H1 (cell line): ENCODE results near the gene MADD.

Experiments used
- CEBPB ChIP-seq: IDR thresholded peaks from 2 replicates; pipeline ENCODE4 v1.6.1; 2012; ENCODE audit warnings: low read depth, low read length
- CTCF ChIP-seq, 3 experiments: IDR thresholded peaks; 1 replicate in 2 of 3; 2 replicates in 1 of 3; pipeline versions ENCODE4 v1.5.1 to v1.6.1; 2011; ENCODE audit warnings: low read length in 3 of 3, mild to moderate bottlenecking in 3 of 3, inconsistent platforms in 2 of 3, low read depth in 1 of 3, moderate library complexity in 1 of 3; ENCODE audit not compliant: insufficient read depth in 1 of 3; ENCODE audit errors: control extremely low read depth in 1 of 3
- EP300 ChIP-seq, 2 experiments: IDR thresholded peaks; 1 replicate in 1 of 2; 2 replicates in 1 of 2; pipeline ENCODE4 v1.6.1; 2011 to 2012; ENCODE audit warnings: low read depth in 2 of 2, low read length in 2 of 2, mild to moderate bottlenecking in 2 of 2, borderline replicate concordance in 1 of 2, inconsistent platforms in 1 of 2, moderate library complexity in 1 of 2
- NANOG ChIP-seq: IDR thresholded peaks from 2 replicates; pipeline ENCODE4 v1.6.1; 2011; ENCODE audit warnings: low read length, low read depth, mild to moderate bottlenecking, inconsistent platforms; ENCODE audit not compliant: insufficient read depth, poor library complexity, severe bottlenecking
- PHF8 ChIP-seq: fragments of 200-600 bp; sonication (generic); conservative IDR thresholded peaks from 2 replicates; pipeline ENCODE4 v1.7.1; 2012; ENCODE audit warnings: low read depth, mild to moderate bottlenecking, inconsistent platforms, low read length, moderate library complexity
- POLR2A ChIP-seq, 2 experiments: IDR thresholded peaks; 1 replicate in 1 of 2; 2 replicates in 1 of 2; pipeline ENCODE4 v1.6.1; 2011; ENCODE audit warnings: low read depth in 2 of 2, low read length in 2 of 2, mild to moderate bottlenecking in 2 of 2; ENCODE audit errors: control extremely low read depth in 1 of 2
- RFX5 ChIP-seq: IDR thresholded peaks from 2 replicates; pipeline ENCODE4 v1.6.1; 2011; ENCODE audit warnings: low read depth, low read length, improper control_type of control experiment, borderline replicate concordance
- RNF2 ChIP-seq: fragments of 200-900, 300-1000 bp; sonication (generic); IDR thresholded peaks from 2 replicates; pipeline ENCODE4 v1.7.1; 2016; ENCODE audit warnings: borderline replicate concordance, low read depth, mild to moderate bottlenecking, antibody characterized with exemption, low read length; ENCODE audit not compliant: poor library complexity, severe bottlenecking; ENCODE audit errors: missing control alignments
- SP1 ChIP-seq: IDR thresholded peaks from 2 replicates; pipeline ENCODE4 v1.6.1; 2011; ENCODE audit warnings: low read depth, low read length
- ZNF274 ChIP-seq: IDR thresholded peaks from 2 replicates; pipeline ENCODE4 v1.7.0; 2012; ENCODE audit warnings: low read length, borderline replicate concordance; ENCODE audit errors: extremely low read depth

- no peak for TF ChIP-seq RFX5
- no peak for TF ChIP-seq NANOG
- no peak for TF ChIP-seq POLR2A (IDR thresholded peaks at IDR 0.05; ENCODE audit: control extremely low read depth in 1 of 2, low read depth in 2 of 2, low read length in 2 of 2)
- no peak for TF ChIP-seq EP300 (IDR thresholded peaks at IDR 0.05; ENCODE audit: borderline replicate concordance in 1 of 2, low read depth in 2 of 2, low read length in 2 of 2)
- TF ChIP-seq SP1 = no peak
- no peak for TF ChIP-seq CEBPB
- TF ChIP-seq CTCF (IDR thresholded peaks at IDR 0.05; ENCODE audit: control extremely low read depth in 1 of 3, insufficient read depth in 1 of 3, low read depth in 1 of 3, low read length in 3 of 3) = no peak
- no peak for TF ChIP-seq RNF2
- no peak for TF ChIP-seq ZNF274
- TF ChIP-seq PHF8 = no peak
Measured at GRCh38 chr11:47299078-47299477, 29.1 kb downstream of the MADD start.
